Non-pigmented ciliary epithelial cell (primary cell): Measurements from ENCODE around the gene MFSD1.

ENCODE experiments used
- DNase-seq: peaks from one replicate; pipeline ENCODE4 v3.0.0-alpha.2; 2010; ENCODE audit warnings: low read depth

The MFSD1 gene, protein sequence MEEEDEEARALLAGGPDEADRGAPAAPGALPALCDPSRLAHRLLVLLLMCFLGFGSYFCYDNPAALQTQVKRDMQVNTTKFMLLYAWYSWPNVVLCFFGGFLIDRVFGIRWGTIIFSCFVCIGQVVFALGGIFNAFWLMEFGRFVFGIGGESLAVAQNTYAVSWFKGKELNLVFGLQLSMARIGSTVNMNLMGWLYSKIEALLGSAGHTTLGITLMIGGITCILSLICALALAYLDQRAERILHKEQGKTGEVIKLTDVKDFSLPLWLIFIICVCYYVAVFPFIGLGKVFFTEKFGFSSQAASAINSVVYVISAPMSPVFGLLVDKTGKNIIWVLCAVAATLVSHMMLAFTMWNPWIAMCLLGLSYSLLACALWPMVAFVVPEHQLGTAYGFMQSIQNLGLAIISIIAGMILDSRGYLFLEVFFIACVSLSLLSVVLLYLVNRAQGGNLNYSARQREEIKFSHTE

GRCh38 chr3:158801696-158802408, at the start of gene MFSD1:
MFSD1 (plus strand) TSS chr3:158802054; CDS start chr3:158802153, 99 bp downstream.
- DNase-seq: no peak

- no peak for DNase-seq
Measured at GRCh38 chr3:158753854-158754253, 48.0 kb upstream of the MFSD1 start.

DNA sequence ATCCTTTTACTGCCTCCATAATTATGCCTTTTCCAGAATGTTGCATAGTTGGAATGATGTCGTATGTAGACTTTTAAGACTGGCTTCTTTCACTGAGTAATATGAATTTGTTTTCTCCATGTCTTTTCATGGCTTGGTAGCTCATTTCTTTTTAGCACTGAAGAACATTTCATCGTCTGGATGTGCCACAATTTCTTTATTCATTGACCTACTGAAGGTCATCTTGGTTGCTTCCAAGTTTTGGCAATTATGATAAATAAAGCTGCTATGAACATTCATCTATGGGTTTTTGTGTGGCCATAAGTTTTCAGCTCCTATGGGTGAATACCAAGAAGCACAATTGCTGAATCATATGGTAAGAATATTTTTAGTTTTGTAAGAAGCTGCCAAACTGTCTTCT, 46.4 kb upstream of the MFSD1 start:
- no peak for DNase-seq

GRCh38 chr3:158761350-158761749, 40.5 kb upstream of the MFSD1 start:
- no peak for DNase-seq

- no peak for DNase-seq
Measured at GRCh38 chr3:158762701-158763100, 39.2 kb upstream of the MFSD1 start.

- DNase-seq: no peak
Measured at GRCh38 chr3:158763421-158763820, 38.4 kb upstream of the MFSD1 start.

- DNase-seq: no peak
Measured at GRCh38 chr3:158765518-158766205, 36.2 kb upstream of the MFSD1 start.

GRCh38 chr3:158766364-158766763, 35.5 kb upstream of the MFSD1 start:
- no peak for DNase-seq

- DNase-seq: no peak
Measured at GRCh38 chr3:158768361-158768787, 33.5 kb upstream of the MFSD1 start.

- DNase-seq: peak; percentile 98
Measured at GRCh38 chr3:158768881-158769543, 32.8 kb upstream of the MFSD1 start.

DNA sequence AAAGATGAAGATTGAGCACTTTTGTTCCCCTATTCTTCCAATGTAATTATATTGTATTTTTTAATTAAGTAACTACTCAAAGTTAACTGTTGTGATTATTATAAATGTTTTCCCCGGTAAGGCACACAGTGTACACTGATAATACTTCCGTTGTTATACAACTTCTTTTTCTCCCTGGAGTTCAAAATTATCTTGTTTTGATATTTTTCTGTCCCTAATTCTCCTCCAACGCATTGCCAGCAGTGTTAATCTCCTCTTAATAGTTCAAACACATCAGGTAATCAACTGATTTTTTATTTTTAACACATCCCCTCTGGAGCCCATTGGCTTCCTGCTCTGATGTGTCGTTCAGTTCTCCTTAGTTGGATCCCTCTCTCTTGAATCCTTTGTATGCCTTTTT, 32.3 kb upstream of the MFSD1 start:
- DNase-seq: no peak

- no peak for DNase-seq
Measured at GRCh38 chr3:158769952-158770740, 31.7 kb upstream of the MFSD1 start.

DNA sequence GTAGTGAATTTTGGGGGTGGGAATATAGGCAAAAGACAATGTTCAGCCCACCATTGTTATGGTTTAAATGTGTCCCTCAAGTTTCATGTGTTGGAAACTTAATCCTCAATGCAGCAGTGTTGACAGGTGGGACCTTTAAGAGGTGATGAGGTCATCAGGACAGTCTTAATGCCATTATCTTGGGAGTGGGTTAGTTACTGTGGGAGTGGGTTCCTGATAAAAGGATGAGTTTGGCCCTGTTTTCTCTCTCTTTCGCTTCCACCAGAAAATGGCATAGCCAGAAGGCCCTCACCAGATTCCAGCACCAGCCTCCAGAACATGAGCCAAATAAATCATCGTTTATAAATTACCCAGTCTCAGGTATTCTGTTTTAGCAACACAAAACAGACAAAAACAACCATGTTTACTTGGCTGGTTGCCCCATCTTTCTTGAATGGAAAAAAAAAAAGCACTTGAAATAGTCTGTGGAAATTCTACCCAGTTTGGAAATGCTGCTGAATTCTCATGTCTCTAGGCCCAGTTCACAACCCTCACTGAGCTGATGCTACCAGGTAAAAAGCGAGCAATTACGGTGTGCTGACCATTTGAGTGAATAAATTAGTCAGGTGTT, 31.0 kb upstream of the MFSD1 start:
- no peak for DNase-seq

- no peak for DNase-seq
Measured at GRCh38 chr3:158771577-158771976, 30.3 kb upstream of the MFSD1 start.

DNA sequence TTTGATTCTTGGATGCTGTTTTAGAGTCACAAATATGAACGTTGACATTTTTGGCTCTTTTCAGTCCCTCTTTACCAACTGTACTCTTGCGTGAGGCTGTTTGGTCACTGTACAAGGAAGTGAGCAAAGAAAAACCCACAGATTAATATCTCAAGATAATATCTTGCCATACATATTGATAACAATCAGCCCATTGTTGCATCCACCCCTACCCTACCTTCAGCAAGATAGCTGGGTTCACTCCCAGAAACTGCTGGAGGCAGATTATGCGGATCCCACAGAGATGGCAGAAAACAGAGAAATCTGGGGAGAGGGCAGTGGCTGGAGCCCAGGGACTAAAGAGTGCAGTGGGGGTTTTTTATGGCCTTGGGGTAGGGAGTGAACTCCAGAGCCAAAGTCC, 29.9 kb upstream of the MFSD1 start:
- no peak for DNase-seq

DNA sequence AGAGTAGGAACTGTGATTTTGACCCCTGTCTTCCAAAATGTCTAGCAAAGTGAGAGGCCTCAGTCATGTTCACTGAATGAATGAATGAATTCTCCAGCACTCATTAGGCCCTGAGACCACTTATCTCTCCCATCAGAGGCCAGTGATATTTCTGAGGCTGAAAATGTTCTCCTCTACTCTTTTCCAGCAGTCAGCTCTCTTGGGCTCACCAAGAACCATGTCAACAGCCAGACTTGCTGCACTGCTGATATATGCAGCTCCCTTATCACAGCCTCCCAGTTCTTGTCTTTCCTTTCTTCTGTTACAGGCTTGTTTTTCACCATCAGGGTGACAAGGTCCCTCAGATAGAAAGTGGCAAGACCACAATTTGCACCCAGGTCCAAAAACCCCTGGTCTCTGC, 28.7 kb upstream of the MFSD1 start:
- DNase-seq: no peak

- no peak for DNase-seq
Measured at GRCh38 chr3:158773845-158774830, 27.7 kb upstream of the MFSD1 start.

DNA sequence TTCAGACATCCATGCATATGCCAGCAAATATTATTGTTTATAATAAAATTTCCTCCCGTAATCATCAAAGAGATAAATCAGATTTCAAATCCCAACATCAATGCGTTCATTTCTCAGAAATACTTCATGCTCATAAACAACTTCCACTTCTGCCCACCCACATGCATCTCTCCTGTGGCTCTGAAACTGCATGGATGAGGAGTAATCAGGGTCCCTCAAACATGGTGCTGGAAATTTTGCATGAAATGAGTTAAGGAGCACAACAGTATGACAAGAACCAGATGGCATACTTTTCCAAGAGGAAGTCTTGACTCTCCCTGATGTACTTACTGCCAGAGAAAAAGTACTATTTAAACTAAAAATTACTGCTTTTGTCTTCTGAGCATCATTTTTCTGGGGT, 26.9 kb upstream of the MFSD1 start:
- DNase-seq: no peak
